Liver (tissue), 9 donors: ENCODE results near the gene ACTL10. TPM values are rescaled to one million over a fixed set of nuclear protein-coding genes. Genes with fewer than 3 reads are reported as not detected.

Experiments
- DNase-seq: peaks from one replicate; pipeline ENCODE4 v3.0.0-alpha.2; 2017; ENCODE audit warnings: low spot score
- H3K27ac ChIP-seq, 2 donors: one replicate each; pipeline ENCODE4 v1.7.0; 2013; ENCODE audit warnings: inconsistent platforms in 2 of 2, low read length in 2 of 2, control low read depth in 1 of 2, low read depth in 1 of 2, mild to moderate bottlenecking in 1 of 2
- H3K27me3 ChIP-seq, 4 donors: one replicate each; pipeline versions ENCODE4 v1.6.1 to v1.7.0; 2013; ENCODE audit warnings: low read length in 3 of 4, inconsistent platforms in 1 of 4, mild to moderate bottlenecking in 1 of 4, moderate library complexity in 1 of 4; ENCODE audit not compliant: control insufficient read depth in 4 of 4, insufficient read depth in 4 of 4
- H3K36me3 ChIP-seq, 4 donors: one replicate each; pipeline versions ENCODE4 v1.6.1 to v1.7.0; 2013; ENCODE audit warnings: low read length in 3 of 4, mild to moderate bottlenecking in 3 of 4, low read depth in 1 of 4, moderate library complexity in 1 of 4; ENCODE audit not compliant: control insufficient read depth in 4 of 4, insufficient read depth in 3 of 4
- H3K4me1 ChIP-seq, 4 donors: one replicate each; pipeline versions ENCODE4 v1.6.1 to v1.7.0; 2013; ENCODE audit warnings: low read length in 3 of 4, mild to moderate bottlenecking in 3 of 4, moderate library complexity in 1 of 4; ENCODE audit not compliant: control insufficient read depth in 4 of 4, insufficient read depth in 4 of 4
- H3K4me3 ChIP-seq, 3 donors: one replicate each; pipeline versions ENCODE4 v1.6.1 to v1.7.0; 2013; ENCODE audit warnings: low read length in 3 of 3, control low read depth in 1 of 3, low read depth in 1 of 3, mild to moderate bottlenecking in 1 of 3
- H3K9ac ChIP-seq, 2 donors: one replicate each; pipeline ENCODE4 v1.7.0; 2013; ENCODE audit warnings: low read length in 2 of 2, mild to moderate bottlenecking in 2 of 2, moderate library complexity in 2 of 2, control low read depth in 1 of 2, low read depth in 1 of 2
- H3K9me3 ChIP-seq, 4 donors: one replicate each; pipeline versions ENCODE4 v1.6.1 to v1.7.0; 2013; ENCODE audit warnings: low read length in 3 of 4; ENCODE audit not compliant: control insufficient read depth in 4 of 4
- EGR1 ChIP-seq, 2 donors: IDR thresholded peaks; 2 replicates each; pipeline ENCODE4 v1.6.1; 2016 to 2018; ENCODE audit warnings: antibody characterized with exemption in 2 of 2, low read depth in 2 of 2
- FOXA1 ChIP-seq: IDR thresholded peaks from 2 replicates; pipeline ENCODE4 v1.6.1; 2016; ENCODE audit warnings: antibody characterized with exemption
- FOXA2 ChIP-seq: IDR thresholded peaks from 2 replicates; pipeline ENCODE4 v1.6.1; 2016; ENCODE audit warnings: antibody characterized with exemption
- GABPA ChIP-seq, 2 donors: IDR thresholded peaks in 1 of 2; conservative IDR thresholded peaks in 1 of 2; 2 replicates each; pipeline ENCODE4 v1.6.1; 2016; ENCODE audit warnings: antibody characterized with exemption in 2 of 2, mild to moderate bottlenecking in 1 of 2, moderate library complexity in 1 of 2
- HNF4A ChIP-seq, 2 donors: conservative IDR thresholded peaks; 2 replicates each; pipeline ENCODE4 v1.6.1; 2016; ENCODE audit warnings: antibody characterized with exemption in 2 of 2, mild to moderate bottlenecking in 2 of 2
- HNF4G ChIP-seq: IDR thresholded peaks from 2 replicates; pipeline ENCODE4 v1.6.1; 2016; ENCODE audit warnings: antibody characterized with exemption
- JUND ChIP-seq, 2 donors: IDR thresholded peaks; 2 replicates each; pipeline ENCODE4 v1.6.1; 2016; ENCODE audit warnings: antibody characterized with exemption in 2 of 2
- NR2F2 ChIP-seq: IDR thresholded peaks from 2 replicates; pipeline ENCODE4 v1.6.1; 2016; ENCODE audit warnings: antibody characterized with exemption
- RAD21 ChIP-seq, 2 donors: IDR thresholded peaks; 2 replicates each; pipeline ENCODE4 v1.6.1; 2016; ENCODE audit warnings: antibody characterized with exemption in 2 of 2, mild to moderate bottlenecking in 2 of 2
- RXRA ChIP-seq, 2 donors: IDR thresholded peaks; 2 replicates each; pipeline ENCODE4 v1.6.1; 2017 to 2018; ENCODE audit warnings: antibody characterized with exemption in 2 of 2, mild to moderate bottlenecking in 1 of 2
- SP1 ChIP-seq: IDR thresholded peaks from 2 replicates; pipeline ENCODE4 v1.6.1; 2018; ENCODE audit warnings: antibody characterized with exemption, mild to moderate bottlenecking
- TAF1 ChIP-seq: conservative IDR thresholded peaks from 2 replicates; pipeline ENCODE4 v1.6.1; 2016; ENCODE audit warnings: antibody characterized with exemption, mild to moderate bottlenecking
- YY1 ChIP-seq: IDR thresholded peaks from 2 replicates; pipeline ENCODE4 v1.6.1; 2016; ENCODE audit warnings: antibody characterized with exemption, mild to moderate bottlenecking
- WGBS: extraction: QIAGEN DNeasy Blood & Tissue Kit; methylation state at CpG from one replicate; pipeline ENCODE4 v1.1.7; 2013; 5-methylcytosine and 5-hydroxymethylcytosine counted together
- polyA plus RNA-seq, 2 donors: library from polyadenylated mRNA; stranded (reverse) in 1 of 2; unstranded in 1 of 2; fragments of 200-250 nt in 1 of 2; fragments of >200 nt in 1 of 2; fragmentation: Nextera tagmentation in 1 of 2; extraction: Ambion mirVana in 1 of 2; gene quantifications; one replicate each; pipeline versions ENCODE4 v1.2.1 to v1.2.3, GENCODE V29; 2013 to 2015
- total RNA-seq, 2 donors: library from RNA; depleted of rRNA; stranded (reverse); fragments of >200 nt; gene quantifications; one replicate each; pipeline ENCODE4 v1.2.3, GENCODE V29; 2014
- TF ChIP-seq, protein P1 (sequence below): IDR thresholded peaks from 2 replicates; pipeline ENCODE4 v1.6.1; 2016; ENCODE audit warnings: antibody characterized with exemption
- TF ChIP-seq, protein P2 (sequence below): IDR thresholded peaks from 2 replicates; pipeline ENCODE4 v1.6.1; 2016; ENCODE audit warnings: antibody characterized with exemption, mild to moderate bottlenecking
- TF ChIP-seq, protein P3 (sequence below): IDR thresholded peaks from 2 replicates; pipeline ENCODE4 v1.6.1; 2016; ENCODE audit warnings: antibody characterized with exemption
- TF ChIP-seq, protein P4 (sequence below): fragments of 150-350 bp; IDR thresholded peaks from 2 replicates; pipeline ENCODE4 v1.5.1; 2017; ENCODE audit warnings: improper control_type of control experiment, low read depth, low read length; ENCODE audit not compliant: missing input control
- TF ChIP-seq, protein P5 (sequence below): IDR thresholded peaks from 2 replicates; pipeline ENCODE4 v1.6.1; 2016; ENCODE audit warnings: antibody characterized with exemption
- donor health status: healthy.
- donor health status: healthy.
- donor health status: healthy.
- donor health status: healthy.
- donor health status: healthy.

ACTL10 gene
- total and polyA plus RNA-seq, 4 donors, result 0.10 to 0.50 (median 0.35) TPM

DNA sequence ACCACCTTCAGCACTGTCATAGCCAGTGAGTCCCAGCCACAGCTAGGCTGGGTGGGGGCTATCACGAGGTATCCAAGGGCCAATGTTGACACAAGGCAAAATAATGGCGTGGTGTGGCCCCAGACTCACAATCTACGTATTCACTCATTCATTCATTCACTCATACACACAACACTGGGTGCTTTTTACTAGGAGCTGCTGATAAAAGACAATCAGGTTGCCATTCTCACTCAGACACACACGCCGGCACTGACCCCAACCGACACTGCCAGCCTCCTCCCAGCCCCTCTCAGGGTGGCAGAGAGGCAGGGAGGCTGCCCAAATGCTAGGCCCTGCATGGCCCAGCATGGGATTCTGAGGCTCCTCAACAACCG, 6.1 kb upstream of the ACTL10 start:
- Histone ChIP-seq H3K27me3 (no peaks in the 10 kb centered on the region), H3K4me3 (no peak overlapping the region), H3K36me3 (peaks cover 0 to 2% (median under 1%) of the 10 kb centered on the region in 4 donors), H3K27ac (no peak overlapping the region), H3K9ac (no peak overlapping the region), H3K9me3 (no peaks in the 10 kb centered on the region), H3K4me1 (peaks cover 3 to 19% (median 11%) of the 10 kb centered on the region in 4 donors)
- WGBS, result 91% methylated on average over 7 of the region's 7 CpGs
- TF ChIP-seq, protein P1, sequence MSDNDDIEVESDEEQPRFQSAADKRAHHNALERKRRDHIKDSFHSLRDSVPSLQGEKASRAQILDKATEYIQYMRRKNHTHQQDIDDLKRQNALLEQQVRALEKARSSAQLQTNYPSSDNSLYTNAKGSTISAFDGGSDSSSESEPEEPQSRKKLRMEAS, result no peak
- TF ChIP-seq NR2F2 (no peak), YY1 (no peak), JUND (IDR thresholded peaks at IDR 0.05) (no peak), SP1 (no peak), EGR1 (IDR thresholded peaks at IDR 0.05; ENCODE audit: low read depth in 2 of 2) (no peak), FOXA1 (no peak), RAD21 (IDR thresholded peaks at IDR 0.05) (no peak), FOXA2 (no peak), TAF1 (no peak), GABPA (IDR thresholded peaks at IDR 0.05 in 1 of 2, conservative IDR thresholded peaks at IDR 0.05 in 1 of 2) (no peak), HNF4G (no peak), RXRA (IDR thresholded peaks at IDR 0.05) (no peak), HNF4A (conservative IDR thresholded peaks at IDR 0.05) (no peak)
- TF ChIP-seq, protein P2, sequence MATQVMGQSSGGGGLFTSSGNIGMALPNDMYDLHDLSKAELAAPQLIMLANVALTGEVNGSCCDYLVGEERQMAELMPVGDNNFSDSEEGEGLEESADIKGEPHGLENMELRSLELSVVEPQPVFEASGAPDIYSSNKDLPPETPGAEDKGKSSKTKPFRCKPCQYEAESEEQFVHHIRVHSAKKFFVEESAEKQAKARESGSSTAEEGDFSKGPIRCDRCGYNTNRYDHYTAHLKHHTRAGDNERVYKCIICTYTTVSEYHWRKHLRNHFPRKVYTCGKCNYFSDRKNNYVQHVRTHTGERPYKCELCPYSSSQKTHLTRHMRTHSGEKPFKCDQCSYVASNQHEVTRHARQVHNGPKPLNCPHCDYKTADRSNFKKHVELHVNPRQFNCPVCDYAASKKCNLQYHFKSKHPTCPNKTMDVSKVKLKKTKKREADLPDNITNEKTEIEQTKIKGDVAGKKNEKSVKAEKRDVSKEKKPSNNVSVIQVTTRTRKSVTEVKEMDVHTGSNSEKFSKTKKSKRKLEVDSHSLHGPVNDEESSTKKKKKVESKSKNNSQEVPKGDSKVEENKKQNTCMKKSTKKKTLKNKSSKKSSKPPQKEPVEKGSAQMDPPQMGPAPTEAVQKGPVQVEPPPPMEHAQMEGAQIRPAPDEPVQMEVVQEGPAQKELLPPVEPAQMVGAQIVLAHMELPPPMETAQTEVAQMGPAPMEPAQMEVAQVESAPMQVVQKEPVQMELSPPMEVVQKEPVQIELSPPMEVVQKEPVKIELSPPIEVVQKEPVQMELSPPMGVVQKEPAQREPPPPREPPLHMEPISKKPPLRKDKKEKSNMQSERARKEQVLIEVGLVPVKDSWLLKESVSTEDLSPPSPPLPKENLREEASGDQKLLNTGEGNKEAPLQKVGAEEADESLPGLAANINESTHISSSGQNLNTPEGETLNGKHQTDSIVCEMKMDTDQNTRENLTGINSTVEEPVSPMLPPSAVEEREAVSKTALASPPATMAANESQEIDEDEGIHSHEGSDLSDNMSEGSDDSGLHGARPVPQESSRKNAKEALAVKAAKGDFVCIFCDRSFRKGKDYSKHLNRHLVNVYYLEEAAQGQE, result no peak
- TF ChIP-seq, protein P3, sequence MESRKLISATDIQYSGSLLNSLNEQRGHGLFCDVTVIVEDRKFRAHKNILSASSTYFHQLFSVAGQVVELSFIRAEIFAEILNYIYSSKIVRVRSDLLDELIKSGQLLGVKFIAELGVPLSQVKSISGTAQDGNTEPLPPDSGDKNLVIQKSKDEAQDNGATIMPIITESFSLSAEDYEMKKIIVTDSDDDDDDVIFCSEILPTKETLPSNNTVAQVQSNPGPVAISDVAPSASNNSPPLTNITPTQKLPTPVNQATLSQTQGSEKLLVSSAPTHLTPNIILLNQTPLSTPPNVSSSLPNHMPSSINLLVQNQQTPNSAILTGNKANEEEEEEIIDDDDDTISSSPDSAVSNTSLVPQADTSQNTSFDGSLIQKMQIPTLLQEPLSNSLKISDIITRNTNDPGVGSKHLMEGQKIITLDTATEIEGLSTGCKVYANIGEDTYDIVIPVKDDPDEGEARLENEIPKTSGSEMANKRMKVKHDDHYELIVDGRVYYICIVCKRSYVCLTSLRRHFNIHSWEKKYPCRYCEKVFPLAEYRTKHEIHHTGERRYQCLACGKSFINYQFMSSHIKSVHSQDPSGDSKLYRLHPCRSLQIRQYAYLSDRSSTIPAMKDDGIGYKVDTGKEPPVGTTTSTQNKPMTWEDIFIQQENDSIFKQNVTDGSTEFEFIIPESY, result no peak
- TF ChIP-seq, protein P4, sequence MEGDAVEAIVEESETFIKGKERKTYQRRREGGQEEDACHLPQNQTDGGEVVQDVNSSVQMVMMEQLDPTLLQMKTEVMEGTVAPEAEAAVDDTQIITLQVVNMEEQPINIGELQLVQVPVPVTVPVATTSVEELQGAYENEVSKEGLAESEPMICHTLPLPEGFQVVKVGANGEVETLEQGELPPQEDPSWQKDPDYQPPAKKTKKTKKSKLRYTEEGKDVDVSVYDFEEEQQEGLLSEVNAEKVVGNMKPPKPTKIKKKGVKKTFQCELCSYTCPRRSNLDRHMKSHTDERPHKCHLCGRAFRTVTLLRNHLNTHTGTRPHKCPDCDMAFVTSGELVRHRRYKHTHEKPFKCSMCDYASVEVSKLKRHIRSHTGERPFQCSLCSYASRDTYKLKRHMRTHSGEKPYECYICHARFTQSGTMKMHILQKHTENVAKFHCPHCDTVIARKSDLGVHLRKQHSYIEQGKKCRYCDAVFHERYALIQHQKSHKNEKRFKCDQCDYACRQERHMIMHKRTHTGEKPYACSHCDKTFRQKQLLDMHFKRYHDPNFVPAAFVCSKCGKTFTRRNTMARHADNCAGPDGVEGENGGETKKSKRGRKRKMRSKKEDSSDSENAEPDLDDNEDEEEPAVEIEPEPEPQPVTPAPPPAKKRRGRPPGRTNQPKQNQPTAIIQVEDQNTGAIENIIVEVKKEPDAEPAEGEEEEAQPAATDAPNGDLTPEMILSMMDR, result no peak
- TF ChIP-seq, protein P5, sequence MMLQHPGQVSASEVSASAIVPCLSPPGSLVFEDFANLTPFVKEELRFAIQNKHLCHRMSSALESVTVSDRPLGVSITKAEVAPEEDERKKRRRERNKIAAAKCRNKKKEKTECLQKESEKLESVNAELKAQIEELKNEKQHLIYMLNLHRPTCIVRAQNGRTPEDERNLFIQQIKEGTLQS, result no peak
- DNase-seq, result no peak
